RWPE2 (cell line): Measurements from ENCODE around the gene PARVB.

ENCODE experiments used
- ATAC-seq: fragments of 200-7000 bp; cut with Tn5 transposase; 3 replicates; pipeline ENCODE4 v1.9.1; 2021; ENCODE audit warnings: low read depth
- DNase-seq: peaks from one replicate; pipeline ENCODE4 v3.0.0-alpha.2; 2020; ENCODE audit warnings: low spot score
- H3K27ac ChIP-seq: fragments of 450-650 bp; 2 replicates; pipeline ENCODE4 v1.5.1; 2017; ENCODE audit warnings: mild to moderate bottlenecking; ENCODE audit not compliant: poor library complexity, severe bottlenecking
- H3K27me3 ChIP-seq: fragments of 250-450 bp; sonication (Bioruptor Pico); 2 replicates; pipeline ENCODE4 v1.5.1; 2021; ENCODE audit warnings: mild to moderate bottlenecking, moderate library complexity; ENCODE audit not compliant: insufficient read depth, poor library complexity, severe bottlenecking
- H3K36me3 ChIP-seq: fragments of 250-450 bp; sonication (Bioruptor Pico); 2 replicates; pipeline ENCODE4 v1.5.1; 2020; ENCODE audit warnings: low read depth, mild to moderate bottlenecking, moderate library complexity
- H3K4me1 ChIP-seq: fragments of 250-450 bp; sonication (Bioruptor Pico); 2 replicates; pipeline ENCODE4 v1.5.1; 2021; ENCODE audit warnings: mild to moderate bottlenecking, moderate library complexity; ENCODE audit not compliant: insufficient read depth, poor library complexity, severe bottlenecking
- H3K4me3 ChIP-seq: fragments of 250-450 bp; sonication (Bioruptor Pico); 2 replicates; pipeline ENCODE4 v1.5.1; 2021; ENCODE audit warnings: mild to moderate bottlenecking, moderate library complexity; ENCODE audit not compliant: severe bottlenecking
- H3K9me3 ChIP-seq: fragments of 250-450 bp; sonication (Bioruptor Pico); 2 replicates; pipeline ENCODE4 v1.5.1; 2021; ENCODE audit warnings: mild to moderate bottlenecking, moderate library complexity; ENCODE audit not compliant: severe bottlenecking
- CTCF ChIP-seq: fragments of 450-650 bp; IDR thresholded peaks from one replicate; pipeline ENCODE4 v1.5.1; 2017; ENCODE audit warnings: mild to moderate bottlenecking, moderate library complexity; ENCODE audit not compliant: poor library complexity, severe bottlenecking

The PARVB gene

GRCh38 chr22:44179989-44180705, 156.0 kb downstream of the PARVB start:
- no peak for DNase-seq
- ATAC-seq, result no peak

GRCh38 chr22:44180706-44181032, 156.6 kb downstream of the PARVB start, which contains the start of gene PARVG:
Gene PARVG (plus strand): TSS chr22:44180925. CDS start chr22:44183330, 2,405 bp downstream.
- Histone ChIP-seq H3K9me3 (no peaks in the 10 kb centered on the region), H3K27me3 (peaks cover 40% of the 10 kb centered on the region), H3K4me3 (no peak within 1 kb of the TSS), H3K4me1 (no peaks in the 10 kb centered on the region), H3K27ac (no peak within 1 kb of the TSS), H3K36me3 (no peaks in the 10 kb centered on the region)
- ATAC-seq (peak; percentile 32; the same call in 1 of the 3 replicates), DNase-seq (no peak)
- no peak for TF ChIP-seq CTCF

More at GRCh38 chr22:44179989-44180705, 156.0 kb downstream of the PARVB start:
- H3K9me3 ChIP-seq, result no peaks in the 10 kb centered on the region
- no peak for TF ChIP-seq CTCF
- H3K4me3 ChIP-seq, result no peak overlapping the region
- H3K36me3 ChIP-seq, result no peaks in the 10 kb centered on the region
- no peaks in the 10 kb centered on the region for H3K4me1 ChIP-seq
- peaks cover 38% of the 10 kb centered on the region for H3K27me3 ChIP-seq
- H3K27ac ChIP-seq, result no peak overlapping the region

DNA sequence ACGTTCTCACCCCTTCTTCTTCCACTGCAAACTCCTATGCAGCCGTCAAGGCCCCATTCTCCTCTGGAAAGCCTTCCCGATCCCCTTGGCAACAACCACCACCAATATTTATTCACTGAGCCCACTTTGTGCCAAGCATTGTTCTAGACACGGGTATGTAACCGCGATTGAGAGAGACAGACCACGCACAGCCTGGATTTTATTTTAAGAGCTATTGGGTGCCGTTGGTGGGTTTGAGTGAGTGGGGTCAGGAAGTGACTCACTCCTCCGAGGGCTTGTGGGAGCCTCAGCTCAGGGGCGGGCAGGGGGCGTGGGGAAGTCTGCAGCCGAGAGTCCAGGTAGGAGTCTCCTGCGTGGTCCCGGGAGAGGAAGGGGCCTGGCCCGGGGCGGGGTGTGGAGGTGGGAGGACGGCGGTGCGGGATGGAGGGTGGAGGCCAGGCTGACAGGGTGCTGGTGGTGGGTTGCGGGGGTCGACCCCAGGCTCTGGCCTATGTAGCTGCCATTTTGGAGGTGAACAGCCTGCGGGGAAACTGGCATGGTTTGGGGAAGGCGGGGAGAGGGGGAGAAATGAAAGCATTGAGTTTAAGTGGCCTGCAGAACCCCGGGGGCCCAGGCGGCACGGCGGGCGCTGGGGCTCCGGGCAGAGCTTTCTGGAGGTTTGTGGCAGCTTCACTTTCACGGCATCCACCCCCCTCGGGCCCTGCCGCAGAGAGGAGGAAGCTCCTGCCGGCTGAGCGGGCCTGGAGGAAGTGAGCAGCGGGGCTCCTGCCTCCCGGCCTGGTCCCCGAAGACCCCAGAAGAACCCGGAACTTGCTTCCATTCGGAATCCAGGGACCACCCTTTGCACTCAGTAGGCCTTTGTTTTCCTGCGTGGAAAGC, 157.2 kb downstream of the PARVB start:
- H3K27ac ChIP-seq, result no peak overlapping the region

GRCh38 chr22:44181912-44182587, 157.9 kb downstream of the PARVB start:
- Histone ChIP-seq H3K4me3 (no peak overlapping the region), H3K27me3 (peaks cover 40% of the 10 kb centered on the region), H3K27ac (no peak overlapping the region), H3K4me1 (no peaks in the 10 kb centered on the region), H3K9me3 (no peaks in the 10 kb centered on the region), H3K36me3 (no peaks in the 10 kb centered on the region)
- DNase-seq (no peak), ATAC-seq (no peak)
- no peak for TF ChIP-seq CTCF

More for the DNA sequence above, 157.2 kb downstream of the PARVB start:
- Histone ChIP-seq H3K4me3 (no peak overlapping the region), H3K27me3 (peaks cover 40% of the 10 kb centered on the region), H3K4me1 (no peaks in the 10 kb centered on the region), H3K36me3 (no peaks in the 10 kb centered on the region), H3K9me3 (no peaks in the 10 kb centered on the region)
- no peak for TF ChIP-seq CTCF
- ATAC-seq (peak; percentile 18; the same call in 1 of the 3 replicates), DNase-seq (no peak)
